Measurements from ENCODE around the gene PRDM15.

PRDM15 gene

GRCh38 chr21:41778930-41779600 lies 100.1 kb downstream of the PRDM15 start:
- no peak for DNase-seq (ENCODE audit: low read depth)

- no peak for DNase-seq (ENCODE audit: low read depth)
These were observed 101.0 kb downstream of the PRDM15 start for GRCh38 chr21:41777951-41778815.

GRCh38 chr21:41776778-41777177 lies 102.4 kb downstream of the PRDM15 start:
- DNase-seq (ENCODE audit: low read depth): no peak

- DNase-seq (ENCODE audit: low read depth): no peak
These were observed 104.0 kb downstream of the PRDM15 start for GRCh38 chr21:41775149-41775472.

- DNase-seq (ENCODE audit: low read depth): no peak
These were observed 104.5 kb downstream of the PRDM15 start for GRCh38 chr21:41774467-41775148.

GRCh38 chr21:41772351-41773080 lies 106.6 kb downstream of the PRDM15 start:
- DNase-seq (ENCODE audit: low read depth): no peak

- DNase-seq (ENCODE audit: low read depth): no peak
These were observed 107.6 kb downstream of the PRDM15 start for GRCh38 chr21:41771625-41771945.

GRCh38 chr21:41770901-41771624 lies 108.1 kb downstream of the PRDM15 start:
- DNase-seq (ENCODE audit: low read depth): no peak

- DNase-seq (ENCODE audit: low read depth): no peak
These were observed 109.2 kb downstream of the PRDM15 start for GRCh38 chr21:41769933-41770332.

- DNase-seq (ENCODE audit: low read depth): no peak
These were observed 109.6 kb downstream of the PRDM15 start for GRCh38 chr21:41769521-41769920.

GRCh38 chr21:41769111-41769510 lies 110.0 kb downstream of the PRDM15 start:
- no peak for DNase-seq (ENCODE audit: low read depth)

- no peak for DNase-seq (ENCODE audit: low read depth)
These were observed 110.6 kb downstream of the PRDM15 start for GRCh38 chr21:41768437-41769042.

- DNase-seq (ENCODE audit: low read depth): no peak
These were observed 111.3 kb downstream of the PRDM15 start for GRCh38 chr21:41767606-41768436.

GRCh38 chr21:41766883-41767605 lies 112.1 kb downstream of the PRDM15 start, which contains the start of gene RIPK4:
RIPK4 (minus strand) TSS chr21:41767052; CDS start chr21:41767041, 11 bp downstream.
- DNase-seq (ENCODE audit: low read depth): peak; percentile 54

GRCh38 chr21:41765973-41766882 lies 112.9 kb downstream of the PRDM15 start:
- no peak for DNase-seq (ENCODE audit: low read depth)

GRCh38 chr21:41765420-41765821 lies 113.7 kb downstream of the PRDM15 start:
- DNase-seq (ENCODE audit: low read depth): no peak

GRCh38 chr21:41764558-41765419 lies 114.4 kb downstream of the PRDM15 start:
- DNase-seq (ENCODE audit: low read depth): no peak

Data from T follicular helper cell (primary cell).